ENCODE data around the gene SUGCT. TPM values are rescaled to one million over a fixed set of nuclear protein-coding genes. Genes with fewer than 3 reads are reported as not detected.

SUGCT gene
- total and polyA plus RNA-seq, 2 of the 8 experiments (the other 6 are each of a cell fraction or from before 2014, with no cell fraction given), result 2.8 to 5.4 TPM

GRCh38 chr7:40697653-40698052 lies 562.8 kb downstream of the SUGCT start (continued):
- TF ChIP-seq E2F6 (IDR thresholded peaks at IDR 0.05), result no peak
- TF ChIP-seq ZNF274 (IDR thresholded peaks at IDR 0.05; ENCODE audit: borderline replicate concordance, extremely low read depth, low read length), result no peak
- TF ChIP-seq CBX8 (IDR thresholded peaks at IDR 0.05; ENCODE audit: borderline replicate concordance, low read depth, low read length), result no peak
- no peak for TF ChIP-seq SP4 (IDR thresholded peaks at IDR 0.05; ENCODE audit: low read length)
